NCI-H2196 (cell line): ENCODE results near the gene OBSL1.

Experiments used
- DNase-seq: peaks from one replicate; lab custom pipeline; 2025; ENCODE audit not compliant: unreplicated experiment; lab: John Stamatoyannopoulos, UW

Gene OBSL1

GRCh38 chr2:219567791-219568361 lies 3.5 kb downstream of the OBSL1 start:
- DNase-seq: no peak

- no peak for DNase-seq
These were observed 4.2 kb downstream of the OBSL1 start for GRCh38 chr2:219567131-219567530.

DNA sequence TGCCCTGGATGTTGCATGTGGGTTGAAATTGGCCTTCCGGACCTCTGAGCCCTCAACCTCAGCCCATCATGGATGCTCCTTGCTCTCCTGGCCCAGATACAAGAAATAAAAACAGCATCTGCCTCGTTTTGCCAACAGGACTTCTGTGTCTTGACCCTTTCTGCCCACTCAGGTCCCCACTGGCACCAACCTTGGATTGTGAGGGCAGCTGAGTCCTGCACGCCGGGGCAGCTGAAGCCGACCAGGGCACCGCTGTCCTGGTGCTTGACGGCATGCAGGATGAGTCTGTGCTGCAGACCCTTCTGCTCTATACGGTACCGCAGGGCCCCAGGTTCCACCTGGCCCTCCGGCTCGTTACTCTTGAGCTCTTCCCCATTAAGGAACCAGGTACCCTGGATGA lies 4.7 kb downstream of the OBSL1 start:
- DNase-seq: no peak

DNA sequence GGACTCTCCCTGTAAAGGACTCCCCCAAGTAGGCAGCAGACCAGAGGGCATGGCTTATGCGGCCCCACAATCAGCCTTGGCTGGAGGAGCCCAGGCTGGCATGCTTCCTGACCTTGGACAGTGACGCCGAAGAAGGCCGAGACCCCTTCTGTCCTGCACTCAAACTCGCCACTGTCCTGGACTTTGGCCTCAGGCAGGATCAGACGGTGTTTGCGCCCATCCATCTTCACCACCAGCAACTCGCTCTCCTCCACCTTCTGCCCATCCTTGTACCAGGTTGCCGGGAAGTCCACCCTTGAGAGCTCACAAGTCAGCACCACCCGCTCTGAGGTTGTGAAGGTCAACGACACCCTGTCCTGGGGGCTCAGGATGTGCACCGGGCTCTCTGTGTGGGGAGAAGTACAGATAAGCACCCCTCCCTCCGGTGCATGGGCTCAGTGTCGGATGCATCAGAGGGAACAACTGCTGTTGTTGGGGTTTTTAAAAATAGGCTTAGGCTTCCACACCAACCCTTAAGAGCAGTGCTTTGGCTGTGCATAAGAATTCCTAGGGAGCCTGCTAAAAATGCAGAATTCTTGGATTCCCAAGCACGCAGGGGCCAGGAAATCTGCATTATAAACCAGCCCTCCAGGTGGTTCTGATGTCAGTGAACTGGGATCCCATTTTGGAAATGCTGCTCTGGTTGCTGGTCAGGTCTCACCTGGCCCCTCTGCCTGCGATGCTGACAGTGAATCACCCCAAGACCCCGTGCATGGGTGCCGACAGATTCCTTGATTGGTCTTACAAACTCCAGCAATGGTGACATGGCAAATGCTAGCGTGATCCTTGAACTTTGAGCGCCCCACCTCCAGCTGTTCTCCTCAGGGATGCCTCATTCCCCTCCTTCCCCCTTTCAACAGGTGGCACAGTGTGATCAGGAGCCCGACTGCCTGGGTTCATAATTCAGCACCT lies 5.9 kb downstream of the OBSL1 start:
- no peak for DNase-seq

- no peak for DNase-seq
These were observed 7.9 kb downstream of the OBSL1 start for GRCh38 chr2:219563271-219563928.

DNA sequence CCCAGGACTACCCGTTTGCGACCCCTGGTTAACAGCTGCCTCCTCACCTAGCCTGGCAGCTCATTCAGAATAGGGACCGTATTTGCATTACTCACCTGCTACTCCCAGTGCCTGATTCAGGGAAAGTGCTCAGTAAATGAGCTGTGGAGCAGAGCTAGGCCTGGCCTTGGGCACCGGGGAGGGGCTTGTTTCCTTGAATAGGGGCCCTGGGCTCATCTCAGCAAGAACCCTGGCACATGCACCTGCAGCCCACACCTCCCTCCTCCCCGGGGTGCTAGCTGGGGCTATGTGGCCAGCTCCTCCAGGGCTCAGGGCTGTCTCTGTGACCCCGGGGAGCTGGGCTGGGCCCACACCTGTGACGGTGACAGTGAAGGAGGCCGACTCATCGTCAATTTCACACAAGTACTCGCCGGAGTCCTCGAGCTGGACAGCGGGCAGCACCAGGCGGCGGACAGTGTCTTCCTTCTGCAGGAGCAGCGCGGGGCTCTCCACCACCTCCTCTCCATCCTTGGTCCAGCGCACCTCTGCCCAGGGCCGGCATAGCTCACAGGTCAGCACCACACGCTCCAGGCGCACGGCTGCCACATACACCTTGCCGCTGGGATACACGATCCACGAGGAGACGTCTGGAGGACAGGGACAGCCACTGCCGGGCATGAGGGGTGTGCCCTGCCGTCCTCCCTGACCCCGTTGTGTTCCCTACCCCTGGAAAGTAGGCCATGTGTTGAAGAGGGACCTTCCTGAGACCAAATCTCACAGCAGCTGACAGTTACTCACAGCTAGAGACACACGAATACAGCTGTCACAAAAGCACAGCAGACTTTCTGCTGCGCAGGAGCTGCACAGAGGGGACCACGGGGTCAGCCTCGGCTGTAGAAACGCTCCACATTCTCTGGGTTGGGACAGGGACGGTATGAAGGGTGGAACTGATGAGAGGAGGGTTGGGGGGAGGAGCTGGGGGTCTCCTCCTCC lies 9.0 kb downstream of the OBSL1 start:
- DNase-seq: no peak

DNA sequence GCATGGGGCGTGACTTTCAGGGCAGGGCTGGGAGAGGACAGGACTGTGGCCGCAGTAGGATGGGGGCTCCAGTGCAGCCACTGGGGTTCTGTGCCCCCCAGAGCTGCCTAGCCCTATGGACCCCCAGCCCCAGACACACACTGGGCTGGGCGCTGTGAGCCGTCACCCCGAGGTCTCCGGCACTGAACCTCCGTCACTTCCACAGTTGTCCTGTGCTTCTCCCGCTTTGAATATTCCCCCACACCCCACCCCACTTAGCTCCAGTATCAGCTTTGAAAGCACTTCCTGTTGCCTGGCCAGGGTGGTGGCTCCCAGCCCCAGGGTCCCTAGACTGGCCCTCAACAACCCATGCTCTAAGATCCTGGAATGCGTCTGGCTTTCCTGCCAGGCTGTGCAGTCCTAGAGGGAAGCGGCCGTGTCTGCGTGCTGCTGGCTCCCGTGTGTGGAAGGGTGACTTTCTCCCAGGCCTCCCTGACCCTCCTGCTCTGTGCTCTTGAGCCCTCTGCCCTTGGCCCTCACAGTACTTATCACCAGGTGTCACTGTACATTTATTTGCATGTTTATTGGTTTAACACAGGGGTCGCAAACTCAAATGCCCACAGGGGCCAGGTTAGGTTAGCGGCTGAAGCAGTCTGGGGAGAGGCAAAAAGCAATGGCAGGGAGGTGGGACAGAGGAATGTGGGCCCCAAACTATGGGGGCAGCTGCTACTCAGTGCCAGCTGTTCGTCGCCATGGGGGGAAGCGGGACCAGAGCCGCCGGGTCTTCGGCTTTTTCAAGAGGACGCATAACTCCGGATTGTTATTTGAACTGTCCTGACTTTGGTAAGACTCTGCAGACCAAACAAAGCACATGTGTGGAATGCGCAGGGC lies 9.9 kb downstream of the OBSL1 start:
- no peak for DNase-seq

- no peak for DNase-seq
These were observed 10.5 kb downstream of the OBSL1 start for GRCh38 chr2:219560893-219561178.

- DNase-seq: no peak
These were observed 11.1 kb downstream of the OBSL1 start for GRCh38 chr2:219560037-219560892.

GRCh38 chr2:219559156-219559915 lies 12.0 kb downstream of the OBSL1 start:
- DNase-seq: no peak

GRCh38 chr2:219557791-219558785 lies 13.3 kb downstream of the OBSL1 start:
- no peak for DNase-seq

GRCh38 chr2:219557320-219557719 lies 14.0 kb downstream of the OBSL1 start:
- DNase-seq: no peak

- no peak for DNase-seq
These were observed 14.9 kb downstream of the OBSL1 start for GRCh38 chr2:219556413-219556812.

DNA sequence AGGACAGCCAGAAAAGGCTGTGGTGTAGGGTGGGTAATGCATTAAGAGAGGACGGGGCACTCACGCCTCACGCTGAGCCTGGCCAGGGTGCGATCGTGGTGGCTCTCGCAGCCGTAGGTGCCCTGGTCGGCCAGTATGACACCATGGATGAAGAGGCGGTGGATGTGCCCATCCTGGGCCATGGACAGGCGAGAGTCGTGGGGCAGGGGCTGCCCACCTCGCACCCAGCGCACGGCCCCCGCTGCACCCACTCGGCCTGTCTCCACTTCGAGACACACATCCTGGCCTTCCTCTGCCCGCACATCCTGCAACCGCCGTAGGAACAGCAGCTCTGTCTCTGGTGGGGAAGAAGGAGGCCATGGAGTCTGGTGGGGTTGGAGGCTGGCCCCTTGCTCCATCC lies 15.4 kb downstream of the OBSL1 start:
- no peak for DNase-seq

DNA sequence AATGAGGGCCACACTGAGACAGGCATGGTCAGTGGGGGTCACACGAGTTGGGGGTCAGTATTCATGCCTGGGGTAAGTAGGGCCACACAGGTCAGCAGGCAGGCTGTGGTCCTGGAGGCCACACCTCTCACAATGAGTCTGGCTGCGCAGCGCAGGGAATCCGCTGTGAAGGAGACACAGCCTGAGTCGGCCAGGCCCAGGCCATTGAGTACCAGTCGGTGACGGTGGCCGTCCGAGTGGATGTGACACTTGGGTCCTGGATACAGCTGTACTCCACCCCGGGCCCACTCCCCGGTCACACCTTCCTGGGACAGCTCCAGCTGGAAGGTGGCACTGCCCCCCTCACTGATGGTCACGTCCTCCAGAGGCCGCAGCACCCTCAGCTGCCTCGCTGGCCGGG lies 17.0 kb downstream of the OBSL1 start:
- DNase-seq: no peak

- no peak for DNase-seq
These were observed 17.8 kb downstream of the OBSL1 start for GRCh38 chr2:219553463-219553963.

- no peak for DNase-seq
These were observed 18.2 kb downstream of the OBSL1 start for GRCh38 chr2:219553168-219553417.
